HG03135 (cell line): ENCODE results near the gene C3orf80.
"Not testable (repeated sequence)": the region's sequence is repeated elsewhere in the genome, so short reads cannot be mapped to it uniquely, and the experiment has no call there.

Experiments
- ATAC-seq: cut with Tn5 transposase; IDR thresholded peaks from one replicate; pipeline ENCODE4 v1.9.1; 2021; ENCODE audit warnings: mild to moderate bottlenecking, moderate library complexity; ENCODE audit not compliant: unreplicated experiment

C3orf80 gene

GRCh38 chr3:160225176-160226025 is at the start of gene C3orf80:
C3orf80 (plus strand) TSS chr3:160225422; CDS start chr3:160225636, 214 bp downstream.
- peak; percentile 88 for ATAC-seq

GRCh38 chr3:160176923-160177322 is 48.3 kb upstream of the C3orf80 start:
- no peak for ATAC-seq

DNA sequence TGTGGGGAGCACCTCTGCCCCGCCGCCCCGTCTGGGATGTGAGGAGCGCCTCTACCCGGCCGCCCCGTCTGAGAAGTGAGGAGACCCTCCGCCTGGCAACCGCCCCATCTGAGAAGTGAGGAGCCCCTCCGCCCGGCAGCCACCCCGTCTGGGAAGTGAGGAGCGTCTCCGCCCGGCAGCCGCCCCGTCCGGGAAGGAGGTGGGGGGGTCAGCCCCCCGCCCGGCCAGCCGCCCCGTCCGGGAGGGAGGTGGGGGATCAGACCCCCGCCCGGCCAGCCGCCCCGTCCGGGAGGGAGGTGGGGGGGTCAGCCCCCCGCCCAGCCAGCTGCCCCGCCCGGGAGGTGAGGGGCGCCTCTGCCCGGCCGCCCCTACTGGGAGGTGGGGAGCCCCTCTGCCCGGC is 46.6 kb upstream of the C3orf80 start:
- not testable (repeated sequence) for ATAC-seq

GRCh38 chr3:160179403-160179802 is 45.8 kb upstream of the C3orf80 start:
- not testable (repeated sequence) for ATAC-seq

- ATAC-seq: no peak
Measured at GRCh38 chr3:160179906-160180305, 45.3 kb upstream of the C3orf80 start.

DNA sequence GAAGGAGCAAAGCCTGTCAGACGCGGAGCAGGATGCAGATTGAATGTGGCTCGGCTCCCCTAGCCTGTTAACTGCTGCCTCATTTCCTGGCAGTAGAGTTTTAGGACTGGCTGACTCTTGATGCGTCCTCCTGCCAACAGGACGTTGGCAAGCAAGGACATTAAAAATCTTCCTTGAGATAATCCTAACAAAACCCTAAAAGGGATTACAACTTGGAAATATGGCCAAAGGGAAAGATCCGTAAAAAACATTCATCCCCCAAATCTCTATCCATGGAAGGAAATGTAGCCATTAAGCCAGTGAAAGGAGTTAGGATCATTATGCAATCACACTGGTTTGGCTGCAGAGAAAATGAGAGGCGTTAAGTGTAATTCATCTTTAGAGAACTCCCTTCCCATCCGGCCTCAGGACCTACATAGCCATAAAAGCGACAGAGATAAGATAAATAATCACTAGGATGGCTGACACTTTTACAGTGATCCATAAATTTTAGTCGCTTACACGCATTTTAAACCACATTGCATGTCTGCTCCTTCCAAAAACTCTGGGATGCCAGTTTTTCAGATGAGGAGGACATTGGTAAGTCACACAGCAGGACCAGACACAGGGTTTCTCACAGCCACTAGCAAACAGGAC is 44.5 kb upstream of the C3orf80 start:
- no peak for ATAC-seq

GRCh38 chr3:160183345-160184076 is 41.7 kb upstream of the C3orf80 start:
- ATAC-seq: no peak

GRCh38 chr3:160184655-160185054 is 40.6 kb upstream of the C3orf80 start:
- no peak for ATAC-seq

DNA sequence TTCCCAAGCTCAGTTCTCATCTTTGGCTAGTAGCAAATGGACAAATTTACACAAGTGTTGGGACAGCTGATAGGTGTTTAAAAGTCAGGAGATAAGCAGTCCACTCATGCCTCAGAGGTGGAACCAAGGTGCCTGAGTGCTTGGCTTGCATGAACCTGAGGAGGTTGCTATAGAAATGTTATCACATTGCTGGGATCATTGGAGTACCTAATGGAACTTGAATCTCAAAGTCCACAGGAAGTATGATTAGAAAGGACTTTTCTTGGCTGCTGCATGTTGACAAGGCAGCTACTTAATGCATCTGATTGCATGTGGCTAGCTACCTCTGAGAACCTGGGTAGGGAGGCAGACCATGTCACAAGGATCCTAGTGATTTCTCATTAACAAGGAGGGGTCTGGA is 39.5 kb upstream of the C3orf80 start:
- ATAC-seq: no peak

GRCh38 chr3:160187288-160187687 is 37.9 kb upstream of the C3orf80 start:
- no peak for ATAC-seq

GRCh38 chr3:160192310-160193029 is 32.8 kb upstream of the C3orf80 start:
- ATAC-seq: no peak

DNA sequence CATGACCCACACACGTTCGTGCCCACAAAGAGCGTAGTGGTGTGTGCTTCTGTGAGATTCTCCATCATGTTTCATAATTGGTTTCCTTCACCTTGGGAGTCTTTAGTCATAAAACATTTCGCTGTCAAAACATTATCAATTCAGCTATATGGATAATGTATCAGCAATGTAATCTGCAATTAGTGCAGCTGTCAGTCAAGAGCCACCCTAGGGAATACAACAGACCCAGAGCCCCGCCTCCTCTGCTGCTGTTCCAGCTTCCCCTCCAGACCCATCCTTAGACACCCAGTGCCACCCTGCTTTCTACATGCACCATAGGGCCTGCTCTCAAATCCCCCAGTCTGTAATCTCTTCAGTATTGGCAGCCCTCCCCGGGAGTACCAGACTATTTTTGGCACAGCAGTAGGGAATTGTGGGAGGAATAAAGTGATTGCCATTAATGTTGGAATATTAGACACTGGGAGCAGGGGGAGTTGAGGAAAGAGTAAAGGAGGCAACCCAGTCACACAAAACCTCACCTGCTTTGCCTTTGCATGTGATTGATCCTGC is 31.5 kb upstream of the C3orf80 start:
- ATAC-seq: no peak

- no peak for ATAC-seq
Measured at GRCh38 chr3:160194438-160194837, 30.8 kb upstream of the C3orf80 start.

- ATAC-seq: no peak
Measured at GRCh38 chr3:160195106-160195505, 30.1 kb upstream of the C3orf80 start.

- no peak for ATAC-seq
Measured at GRCh38 chr3:160196511-160197104, 28.6 kb upstream of the C3orf80 start.

DNA sequence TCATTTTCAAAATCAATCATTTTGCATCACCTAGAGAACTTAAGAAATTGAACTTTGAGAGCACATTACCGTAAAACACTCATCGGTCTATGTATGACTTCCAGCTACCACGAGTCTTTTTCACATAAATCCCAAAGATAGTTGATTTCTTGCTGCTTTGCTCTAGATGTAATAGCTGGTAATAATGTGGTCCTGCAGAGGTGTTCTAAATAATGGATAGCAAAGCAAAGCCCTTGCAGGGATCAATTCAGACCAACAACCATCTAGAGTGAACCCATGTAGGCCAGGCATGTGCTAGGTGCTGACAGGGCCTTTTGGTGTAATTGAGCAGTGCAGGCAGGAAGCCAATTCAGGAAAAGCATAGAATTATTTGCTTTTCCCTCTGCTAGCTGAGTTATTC is 26.1 kb upstream of the C3orf80 start:
- ATAC-seq: no peak

GRCh38 chr3:160200353-160200752 is 24.9 kb upstream of the C3orf80 start:
- no peak for ATAC-seq

- ATAC-seq: not testable (repeated sequence)
Measured at GRCh38 chr3:160204396-160205011, 20.7 kb upstream of the C3orf80 start.

GRCh38 chr3:160205606-160206005 is 19.6 kb upstream of the C3orf80 start:
- ATAC-seq: no peak

- ATAC-seq: no peak
Measured at GRCh38 chr3:160210341-160210740, 14.9 kb upstream of the C3orf80 start.
